HS-27A (cell line): ENCODE data around the gene LYSMD4.

ENCODE experiments used
- DNase-seq: peaks from one replicate; pipeline ENCODE4 v3.0.0-alpha.2; 2012; ENCODE audit warnings: low read depth, missing footprints

The LYSMD4 gene

GRCh38 chr15:99731336-99732123 is 1.7 kb downstream of the LYSMD4 start:
- no peak for DNase-seq

DNA sequence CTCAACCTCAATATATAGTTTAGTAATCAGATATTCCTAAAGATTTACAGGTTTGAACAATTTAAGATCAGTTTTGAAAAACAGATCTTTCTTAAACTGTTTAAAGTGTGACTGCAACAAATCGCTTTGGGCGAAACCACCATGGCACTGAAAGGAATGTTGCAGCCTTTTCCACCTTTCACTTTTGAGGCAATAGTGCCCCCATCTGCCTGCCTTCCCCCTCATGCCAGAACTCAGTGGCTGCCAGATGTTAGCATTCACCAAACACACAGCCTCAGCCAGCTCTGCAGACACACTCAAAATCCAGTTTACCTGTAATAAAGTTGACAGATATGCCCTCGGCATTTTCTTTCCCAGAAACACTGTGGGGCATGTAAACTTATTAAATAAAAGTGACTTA is 3.3 kb downstream of the LYSMD4 start:
- DNase-seq: no peak

DNA sequence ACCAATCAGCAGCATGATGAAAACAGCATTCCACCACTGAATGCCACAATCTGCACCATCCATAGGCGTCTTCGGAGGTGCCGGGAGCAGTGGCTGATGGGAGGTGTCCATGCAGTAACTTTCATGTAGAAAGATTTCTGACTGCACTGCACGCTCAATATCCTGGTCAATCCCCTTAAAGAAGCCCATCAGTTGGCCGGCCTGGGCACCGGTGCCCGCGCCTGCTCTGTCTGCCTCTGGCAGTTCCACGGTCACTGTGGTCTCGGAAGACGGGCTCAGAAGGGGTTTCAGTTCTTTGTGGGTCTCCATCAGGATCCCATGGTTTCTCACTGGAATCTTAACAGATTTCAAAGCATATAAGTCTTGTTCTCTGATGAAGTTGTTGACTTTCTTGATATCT is 3.9 kb downstream of the LYSMD4 start:
- no peak for DNase-seq

- DNase-seq: no peak
Measured at GRCh38 chr15:99728916-99729315, 4.3 kb downstream of the LYSMD4 start.

DNA sequence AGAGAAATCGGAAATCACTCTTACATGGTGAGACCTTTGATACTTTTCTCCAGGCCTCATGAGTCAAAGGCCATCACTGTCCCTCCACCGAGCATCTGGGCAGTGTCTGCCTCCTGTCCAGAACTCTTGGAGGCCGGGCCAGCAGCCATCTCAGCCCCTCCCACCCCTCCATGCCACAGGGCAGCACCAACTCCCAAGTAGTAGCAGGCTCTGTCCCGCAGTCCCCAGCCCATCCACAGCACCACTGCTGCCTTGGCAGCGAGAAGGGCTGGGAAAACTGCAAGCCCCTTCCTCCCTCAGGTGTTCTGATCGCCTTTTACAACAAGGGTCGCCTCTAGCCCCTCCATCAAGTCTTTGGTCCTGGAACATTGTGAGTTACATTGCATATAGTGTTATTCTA is 5.5 kb downstream of the LYSMD4 start:
- no peak for DNase-seq

GRCh38 chr15:99727330-99727729 is 5.9 kb downstream of the LYSMD4 start:
- no peak for DNase-seq

DNA sequence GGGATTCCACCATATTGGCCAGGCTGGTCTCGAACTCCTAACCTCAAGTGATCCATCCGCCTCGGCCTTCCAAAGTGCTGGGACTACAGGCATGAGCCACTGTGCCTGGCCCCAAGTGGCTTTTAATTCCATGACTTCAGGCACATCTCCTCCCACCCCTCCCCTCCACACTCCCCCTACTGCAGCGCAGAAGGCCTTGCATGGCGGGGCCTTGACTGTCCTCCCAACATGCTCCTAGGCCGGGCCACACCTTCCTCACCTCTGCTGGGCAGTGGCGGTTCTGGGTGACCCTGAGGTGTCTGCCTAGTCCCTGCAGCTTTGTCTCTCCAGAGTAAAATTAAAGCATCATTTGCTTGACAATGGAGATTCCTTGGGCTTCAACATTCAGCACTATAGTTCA is 6.9 kb downstream of the LYSMD4 start:
- no peak for DNase-seq

DNA sequence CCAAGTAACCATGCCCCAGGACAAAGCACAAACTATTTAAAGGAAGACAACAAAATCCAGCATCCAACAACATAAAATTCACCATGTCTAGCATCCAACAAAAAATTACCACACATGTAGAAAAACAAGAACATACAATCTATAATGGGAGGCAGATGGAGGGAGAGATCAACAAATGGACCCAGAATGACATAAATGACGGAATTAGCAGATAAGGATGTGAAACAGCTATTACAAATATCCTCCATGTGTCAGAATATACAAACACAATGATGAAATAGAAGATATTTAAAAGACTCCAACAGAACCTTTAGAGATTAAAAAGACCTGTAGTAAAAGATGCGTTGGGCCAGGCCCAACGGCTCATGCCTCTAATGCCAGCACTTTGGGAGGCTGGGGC is 10.8 kb downstream of the LYSMD4 start:
- no peak for DNase-seq

DNA sequence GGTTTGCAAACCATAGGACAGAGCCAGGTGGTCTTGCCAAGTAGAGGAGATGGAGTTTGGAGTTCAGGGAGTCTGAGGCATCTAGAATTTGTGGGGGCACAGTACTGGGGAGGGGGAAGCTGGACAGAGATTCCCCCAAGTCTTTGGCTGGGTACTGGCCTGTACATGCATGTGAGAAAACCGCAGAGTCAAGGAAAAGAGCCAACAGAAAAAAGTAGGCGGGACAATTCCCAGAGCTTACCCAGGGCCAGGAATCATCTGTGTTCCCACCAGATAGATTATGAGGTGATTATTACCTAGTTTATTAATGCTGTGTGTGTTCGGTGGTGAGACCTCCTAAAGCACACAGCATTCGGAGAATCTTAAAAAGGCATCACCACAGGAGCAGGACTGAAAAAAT is 11.3 kb downstream of the LYSMD4 start:
- DNase-seq: no peak

GRCh38 chr15:99721104-99721778 is 12.0 kb downstream of the LYSMD4 start:
- no peak for DNase-seq

DNA sequence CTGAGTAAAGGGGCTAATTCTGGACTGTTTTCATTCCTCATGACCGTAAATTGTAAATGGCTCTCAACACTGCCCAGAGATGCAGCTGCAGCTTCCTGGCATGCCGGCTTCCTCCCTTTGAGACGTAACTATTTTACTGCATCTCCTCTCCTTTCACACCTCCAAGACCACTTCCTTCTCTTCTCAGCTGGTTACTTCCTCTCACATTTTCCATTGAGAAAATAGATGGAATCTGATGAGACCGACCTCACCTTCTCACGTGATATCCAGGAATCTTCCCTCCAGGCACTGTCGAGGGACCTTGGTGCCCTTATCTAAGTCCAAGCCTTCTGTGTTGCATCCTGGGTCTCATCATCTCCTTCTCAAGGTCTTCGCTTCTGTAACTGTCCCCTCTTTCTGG is 12.7 kb downstream of the LYSMD4 start:
- no peak for DNase-seq

DNA sequence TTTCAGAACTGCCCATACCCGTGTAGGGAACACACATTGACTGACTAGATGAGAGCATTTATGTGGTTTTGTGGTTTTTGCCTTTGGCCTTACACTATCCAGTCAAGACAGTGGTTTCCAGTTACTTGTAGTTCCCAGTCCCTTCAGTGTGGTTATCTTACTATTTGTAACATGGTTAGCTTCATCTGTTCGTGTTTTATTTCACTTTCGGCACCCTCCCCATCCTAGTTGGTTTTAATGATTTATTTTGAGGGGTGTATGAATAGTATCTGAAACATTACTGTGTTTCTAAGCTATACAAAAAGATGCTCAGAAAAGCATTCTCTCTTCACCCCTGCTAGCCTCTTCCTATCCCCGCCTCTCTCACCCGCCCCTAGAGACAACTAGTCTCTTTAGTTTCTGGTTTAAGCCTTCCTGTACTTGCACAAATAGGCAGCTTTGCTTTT is 14.1 kb downstream of the LYSMD4 start:
- DNase-seq: no peak

DNA sequence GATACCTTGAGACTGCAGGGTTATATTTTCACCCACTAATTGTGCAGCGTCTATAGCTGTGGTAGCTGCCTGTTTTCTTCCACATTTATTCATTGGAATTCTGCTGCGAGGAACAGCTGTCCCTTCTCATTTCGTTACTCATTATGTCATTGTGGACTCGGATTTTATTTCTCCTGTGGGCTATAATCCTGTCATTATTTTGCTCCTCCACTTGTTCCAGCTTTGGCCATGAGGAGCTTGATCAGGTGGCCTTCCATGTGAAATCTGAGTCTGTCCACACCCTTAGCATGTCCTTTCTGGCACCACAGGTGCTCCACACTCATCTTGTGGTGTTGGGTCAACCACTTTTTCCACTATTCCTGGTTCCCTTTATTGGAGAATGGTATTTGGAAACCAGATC is 14.8 kb downstream of the LYSMD4 start:
- no peak for DNase-seq

GRCh38 chr15:99717161-99718009 is 15.9 kb downstream of the LYSMD4 start:
- no peak for DNase-seq

DNA sequence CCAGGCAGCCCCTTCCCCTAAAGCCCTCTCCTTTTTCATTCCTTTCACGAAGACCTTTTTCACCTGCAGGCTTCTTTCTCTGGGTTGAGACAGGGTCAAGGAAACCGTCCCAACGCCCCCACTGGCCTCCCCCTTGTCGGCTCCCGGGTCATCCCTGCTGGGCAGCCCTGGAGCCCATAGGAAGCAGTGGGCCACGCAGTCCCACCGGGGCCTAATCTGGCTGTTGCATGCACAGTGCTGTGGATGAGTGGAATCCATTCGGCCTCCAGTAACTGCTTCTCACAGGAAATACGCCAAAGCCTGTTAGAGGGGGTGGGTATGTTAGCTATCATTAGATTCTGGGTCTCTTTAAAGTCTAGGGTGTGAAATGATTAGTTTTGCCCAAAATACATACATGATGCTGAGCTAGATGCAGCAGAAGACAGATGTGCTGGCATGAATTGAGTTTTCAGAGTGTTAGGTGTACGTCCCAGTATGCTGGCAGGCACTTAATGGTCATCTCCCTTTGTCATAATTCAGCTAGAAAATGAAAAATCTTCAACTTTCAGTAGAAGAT is 16.6 kb downstream of the LYSMD4 start:
- DNase-seq: no peak

DNA sequence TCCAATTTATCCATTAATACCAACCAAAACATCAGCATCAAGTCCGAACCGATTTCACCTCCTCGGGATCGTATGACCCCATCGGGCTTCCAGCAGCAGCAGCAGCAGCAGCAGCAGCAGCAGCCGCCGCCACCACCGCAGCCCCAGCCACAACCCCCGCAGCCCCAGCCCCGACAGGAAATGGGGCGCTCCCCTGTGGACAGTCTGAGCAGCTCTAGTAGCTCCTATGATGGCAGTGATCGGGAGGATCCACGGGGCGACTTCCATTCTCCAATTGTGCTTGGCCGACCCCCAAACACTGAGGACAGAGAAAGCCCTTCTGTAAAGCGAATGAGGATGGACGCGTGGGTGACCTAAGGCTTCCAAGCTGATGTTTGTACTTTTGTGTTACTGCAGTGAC is 20.8 kb downstream of the LYSMD4 start:
- no peak for DNase-seq

GRCh38 chr15:99711625-99712024 is 21.6 kb downstream of the LYSMD4 start:
- no peak for DNase-seq

DNA sequence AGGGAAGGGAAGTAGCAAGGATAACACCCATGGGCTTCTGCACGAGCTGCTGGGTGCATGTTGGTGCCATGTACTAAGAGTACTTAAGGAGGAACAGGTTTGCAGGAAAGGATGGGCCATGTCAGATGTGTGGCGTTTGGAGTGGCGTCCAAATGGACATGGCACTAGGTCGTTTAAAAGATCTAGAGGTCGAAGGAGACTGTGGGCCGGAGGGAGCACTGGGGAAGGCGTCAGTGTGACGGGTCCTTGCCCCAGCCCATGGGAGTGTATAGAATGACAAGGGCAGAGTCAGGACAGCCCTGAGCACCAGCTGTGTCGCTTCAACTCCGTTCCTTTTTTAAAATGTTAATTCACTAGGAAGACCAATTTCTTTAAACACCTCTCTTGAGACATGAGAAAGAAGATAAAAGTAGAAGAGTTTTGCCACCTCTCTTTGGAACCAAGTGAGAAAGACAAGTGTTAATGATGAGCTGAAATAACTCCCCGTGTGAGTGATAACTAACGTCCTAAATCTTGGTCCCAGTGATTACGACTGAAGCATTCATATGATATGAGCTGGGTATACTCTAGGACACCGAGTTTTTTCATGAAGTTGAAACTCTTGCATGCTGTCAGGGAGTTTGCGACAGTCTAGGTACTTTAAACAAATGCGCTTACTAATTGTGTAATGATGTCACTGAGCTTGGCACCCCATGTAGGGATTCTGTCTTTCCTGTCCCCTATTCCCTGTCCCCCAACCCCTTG is 23.8 kb downstream of the LYSMD4 start:
- no peak for DNase-seq

DNA sequence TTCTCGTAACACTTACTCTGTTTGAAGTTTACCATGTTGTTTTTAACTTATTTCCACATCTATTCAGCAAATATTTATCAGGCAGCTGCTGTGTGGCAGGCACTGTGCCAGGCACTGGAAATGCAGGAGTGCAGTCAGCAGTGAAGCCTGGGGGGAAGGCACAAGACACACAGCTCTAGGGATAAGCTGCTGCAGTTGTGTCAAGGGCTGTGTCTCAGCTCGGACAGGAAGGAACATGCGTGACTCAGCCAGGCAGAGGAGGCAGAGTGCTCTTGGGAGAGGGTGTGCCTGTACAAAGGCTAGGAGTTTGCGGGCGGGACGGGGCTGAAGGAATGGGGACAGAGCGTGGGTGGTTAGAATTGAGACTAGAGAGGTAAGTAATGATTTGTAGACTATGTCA is 24.7 kb downstream of the LYSMD4 start:
- peak; percentile 79 for DNase-seq

DNA sequence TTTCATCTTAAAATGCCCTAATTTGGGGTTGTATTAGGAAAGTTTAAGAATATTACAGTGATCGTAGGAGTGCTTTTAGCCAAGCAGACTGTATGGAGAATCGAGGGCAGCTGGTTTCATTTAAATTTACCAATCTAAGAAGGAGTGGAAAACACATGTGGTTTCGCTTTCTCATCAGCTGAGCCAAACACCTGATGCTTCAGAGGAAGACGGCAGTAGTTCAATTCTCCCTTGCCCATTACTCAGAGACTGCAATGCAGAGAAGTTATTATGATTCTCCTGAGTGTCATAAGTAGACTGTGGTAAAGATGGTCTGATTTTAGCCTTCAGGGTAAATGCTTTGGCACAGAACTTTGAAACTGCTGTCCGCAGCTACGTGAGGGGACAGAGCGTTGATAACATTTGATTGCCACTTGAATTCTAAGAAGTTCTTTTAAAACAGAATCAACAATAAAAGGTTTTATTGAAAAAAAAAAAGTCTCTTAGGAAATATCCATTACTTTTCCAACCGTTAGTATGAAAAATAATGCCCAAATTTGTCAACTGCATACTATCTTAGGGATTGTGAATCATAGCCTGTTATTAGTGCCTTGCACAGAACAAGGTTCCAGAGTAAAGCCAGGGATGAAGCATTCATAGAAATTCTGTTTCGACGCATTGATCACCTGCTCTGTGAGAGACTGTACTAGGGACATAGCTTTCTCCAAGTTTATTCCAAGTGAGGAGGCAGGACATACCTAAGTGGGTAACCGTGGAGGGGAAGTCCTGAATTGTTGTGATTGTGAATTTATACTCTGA is 25.6 kb downstream of the LYSMD4 start:
- DNase-seq: no peak
